Nephron progenitor cell (in vitro differentiated cells): Measurements from ENCODE around the gene HBA1.

Experiments used
- DNase-seq: peaks from one replicate; pipeline ENCODE4 v3.0.0; 2021
- H3K27ac Mint-ChIP-seq: 2 replicates; pipeline ENCODE4 v1.8.0; 2021; ENCODE audit warnings: mild to moderate bottlenecking, moderate library complexity, mixed read lengths
- H3K27me3 Mint-ChIP-seq: 2 replicates; pipeline ENCODE4 v1.8.0; 2021; ENCODE audit warnings: mild to moderate bottlenecking, low read depth, mixed read lengths; ENCODE audit not compliant: poor library complexity
- H3K36me3 Mint-ChIP-seq: 2 replicates; pipeline ENCODE4 v1.8.0; 2021; ENCODE audit warnings: low read depth, mixed read lengths
- H3K4me1 Mint-ChIP-seq: 2 replicates; pipeline ENCODE4 v1.8.0; 2021; ENCODE audit warnings: mixed read lengths
- H3K4me3 Mint-ChIP-seq: 2 replicates; pipeline ENCODE4 v1.8.0; 2021; ENCODE audit warnings: mild to moderate bottlenecking, moderate library complexity, mixed read lengths
- H3K9me3 Mint-ChIP-seq: 2 replicates; pipeline ENCODE4 v1.8.0; 2021; ENCODE audit warnings: mild to moderate bottlenecking, moderate library complexity, mixed read lengths
- CTCF ChIP-seq: fragments of 200-600 bp; sonication (generic); IDR thresholded peaks from 2 replicates; pipeline ENCODE4 v1.5.0; 2021; ENCODE audit warnings: antibody characterized with exemption

The HBA1 gene

GRCh38 chr16:177394-177822 lies 928 bp downstream of the HBA1 start:
- Mint-ChIP-seq H3K4me1 (no peaks in the 10 kb centered on the region), H3K36me3 (no peaks in the 10 kb centered on the region), H3K4me3 (peak overlapping the region; percentile 45), H3K27ac (no peak overlapping the region), H3K9me3 (no peaks in the 10 kb centered on the region), H3K27me3 (peaks cover 66% of the 10 kb centered on the region)
- DNase-seq, result no peak
- TF ChIP-seq CTCF, result no peak

GRCh38 chr16:177981-178667 lies 1.6 kb downstream of the HBA1 start:
- Mint-ChIP-seq H3K4me3 (no peak overlapping the region), H3K27ac (no peak overlapping the region), H3K9me3 (no peaks in the 10 kb centered on the region), H3K36me3 (peaks cover 4% of the 10 kb centered on the region), H3K27me3 (peaks cover 66% of the 10 kb centered on the region), H3K4me1 (no peaks in the 10 kb centered on the region)
- no peak for TF ChIP-seq CTCF
- DNase-seq, result no peak

GRCh38 chr16:178668-179015 lies 2.2 kb downstream of the HBA1 start:
- DNase-seq, result no peak
- H3K36me3 Mint-ChIP-seq, result peaks cover 5% of the 10 kb centered on the region
- peaks cover 60% of the 10 kb centered on the region for H3K27me3 Mint-ChIP-seq
- H3K9me3 Mint-ChIP-seq, result no peaks in the 10 kb centered on the region
- no peaks in the 10 kb centered on the region for H3K4me1 Mint-ChIP-seq
- H3K27ac Mint-ChIP-seq, result no peak overlapping the region
- TF ChIP-seq CTCF, result no peak
- no peak overlapping the region for H3K4me3 Mint-ChIP-seq

GRCh38 chr16:179211-180092 lies 3.0 kb downstream of the HBA1 start:
- TF ChIP-seq CTCF, result no peak
- no peaks in the 10 kb centered on the region for H3K9me3 Mint-ChIP-seq

GRCh38 chr16:180101-180675 lies 3.7 kb downstream of the HBA1 start, which contains the start of gene HBQ1:
Gene HBQ1, plus strand, starts transcription at chr16:180459. Its CDS starts 28 bp downstream, at chr16:180487.
- H3K36me3 Mint-ChIP-seq, result peaks cover 12% of the 10 kb centered on the region
- peak within 1 kb of the TSS; percentile 54 for H3K4me3 Mint-ChIP-seq
- no peak within 1 kb of the TSS for H3K27ac Mint-ChIP-seq
- DNase-seq, result peak; percentile 82
- no peaks in the 10 kb centered on the region for H3K4me1 Mint-ChIP-seq
- no peaks in the 10 kb centered on the region for H3K9me3 Mint-ChIP-seq
- peak; percentile 26 for TF ChIP-seq CTCF
- H3K27me3 Mint-ChIP-seq, result peaks cover 45% of the 10 kb centered on the region

More at GRCh38 chr16:179211-180092, 3.0 kb downstream of the HBA1 start:
- H3K36me3 Mint-ChIP-seq, result peaks cover 6% of the 10 kb centered on the region
- no peaks in the 10 kb centered on the region for H3K4me1 Mint-ChIP-seq
- H3K4me3 Mint-ChIP-seq, result peak overlapping the region; percentile 54
- H3K27ac Mint-ChIP-seq, result no peak overlapping the region
- peaks cover 52% of the 10 kb centered on the region for H3K27me3 Mint-ChIP-seq
- DNase-seq, result no peak
